DMS153 (cell line): ENCODE measurements around the gene TMEM221.
A peak's percentile ranks its signal among the peaks of the same experiment; 100 is the strongest.

Experiments used
- DNase-seq: peaks from one replicate; lab custom pipeline; 2025; lab: John Stamatoyannopoulos, UW

Gene TMEM221

GRCh38 chr19:17473041-17473440 is 24.6 kb upstream of the TMEM221 start:
- DNase-seq: no peak

GRCh38 chr19:17471410-17472125 is 23.1 kb upstream of the TMEM221 start:
- no peak for DNase-seq

- peak; percentile 97 for DNase-seq
Observed at GRCh38 chr19:17470068-17470841, 21.8 kb upstream of the TMEM221 start, which contains the start of gene SLC27A1. TSS of gene SLC27A1 (plus strand) at chr19:17470524. CDS start at chr19:17470541, 17 bp downstream.

GRCh38 chr19:17469481-17470067 is 21.1 kb upstream of the TMEM221 start:
- peak; percentile 67 for DNase-seq

GRCh38 chr19:17469092-17469480 is 20.6 kb upstream of the TMEM221 start:
- no peak for DNase-seq

- no peak for DNase-seq
Observed at GRCh38 chr19:17468302-17469091, 20.0 kb upstream of the TMEM221 start.

- no peak for DNase-seq
Observed at GRCh38 chr19:17467471-17468301, 19.2 kb upstream of the TMEM221 start.

- DNase-seq: no peak
Observed at GRCh38 chr19:17466487-17466850, 18.0 kb upstream of the TMEM221 start.

- DNase-seq: no peak
Observed at GRCh38 chr19:17460372-17461230, 12.1 kb upstream of the TMEM221 start, which contains the start of gene NXNL1. TSS of gene NXNL1 (minus strand) at chr19:17460926. CDS start at chr19:17460869, 57 bp downstream.

GRCh38 chr19:17458970-17459369 is 10.5 kb upstream of the TMEM221 start:
- no peak for DNase-seq

- no peak for DNase-seq
Observed at GRCh38 chr19:17457616-17458015, 9.1 kb upstream of the TMEM221 start.

GRCh38 chr19:17456127-17456526 is 7.7 kb upstream of the TMEM221 start:
- DNase-seq: no peak

- DNase-seq: no peak
Observed at GRCh38 chr19:17455308-17456123, 7.0 kb upstream of the TMEM221 start.

GRCh38 chr19:17454576-17455071 is 6.2 kb upstream of the TMEM221 start:
- no peak for DNase-seq

GRCh38 chr19:17451820-17452219 is 3.4 kb upstream of the TMEM221 start:
- no peak for DNase-seq

- no peak for DNase-seq
Observed at GRCh38 chr19:17450264-17451075, 2.0 kb upstream of the TMEM221 start.

GRCh38 chr19:17447704-17448130 is 751 bp downstream of the TMEM221 start:
- DNase-seq: no peak

- no peak for DNase-seq
Observed at GRCh38 chr19:17445526-17446165, 2.8 kb downstream of the TMEM221 start.
